ENCODE data around the gene EBF4.

The EBF4 gene

GRCh38 chr20:2708665-2709064, 16.1 kb downstream of the EBF4 start:
- no peaks in the 10 kb centered on the region for H4K20me1 ChIP-seq (ENCODE audit: insufficient read depth, low read length, poor library complexity, severe bottlenecking)
- H3K27me3 ChIP-seq (ENCODE audit: insufficient read depth, low read length, poor library complexity, severe bottlenecking): no peaks in the 10 kb centered on the region

DNA sequence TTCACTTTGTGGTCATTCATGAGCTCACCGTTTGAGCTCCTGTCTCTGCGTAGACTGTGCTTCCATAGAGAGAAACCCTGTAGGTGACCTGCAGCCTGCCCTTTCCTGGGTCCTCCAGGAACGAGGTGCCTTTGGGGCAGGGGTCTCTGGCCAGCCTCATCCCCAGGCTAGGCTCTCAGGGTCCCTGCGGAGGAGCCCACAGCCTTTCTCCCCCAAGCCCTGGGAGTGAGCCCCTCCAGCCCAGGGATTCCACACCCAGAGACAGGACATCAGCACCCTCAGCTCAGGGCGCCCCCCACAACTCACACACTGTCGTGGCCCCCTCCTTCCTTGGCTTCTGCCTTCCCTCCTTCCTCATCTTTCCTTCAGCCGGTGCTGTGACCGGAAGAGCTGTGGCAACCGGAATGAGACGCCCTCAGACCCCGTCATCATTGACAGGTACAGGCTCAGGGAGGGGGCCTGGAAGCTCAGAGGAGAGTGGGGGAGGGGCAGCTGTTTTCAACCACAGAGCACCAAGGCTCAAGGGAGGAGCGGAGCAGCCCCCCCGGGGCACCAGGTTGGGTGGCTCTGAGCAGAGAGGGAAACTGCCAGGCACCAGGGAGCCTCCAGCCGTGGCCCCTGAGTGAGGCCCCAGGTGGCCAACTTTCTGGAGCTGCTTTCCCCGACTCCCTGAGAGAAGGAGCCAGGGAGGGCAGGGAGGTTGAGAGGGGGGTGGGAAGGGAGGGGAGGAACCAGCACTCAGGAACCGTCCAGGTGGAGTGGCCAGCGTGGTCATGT, 16.8 kb downstream of the EBF4 start:
- Histone ChIP-seq H3K4me1 (ENCODE audit: insufficient read depth, low read length, poor library complexity, severe bottlenecking) (peaks cover 8% of the 10 kb centered on the region), H3F3A (ENCODE audit: low read depth) (no peaks in the 10 kb centered on the region), H3K27me3 (ENCODE audit: insufficient read depth, low read length, poor library complexity, severe bottlenecking) (no peaks in the 10 kb centered on the region), H3K9me3 (ENCODE audit: insufficient read depth, low read depth, low read length) (no peaks in the 10 kb centered on the region), H3K9me2 (replicated peaks; ENCODE audit: low read depth, low read length) (no peaks in the 10 kb centered on the region), H4K20me1 (ENCODE audit: insufficient read depth, low read length, poor library complexity, severe bottlenecking) (no peaks in the 10 kb centered on the region), H2AFZ (ENCODE audit: low read length) (no peak overlapping the region), H3K36me3 (ENCODE audit: insufficient read depth, low read length) (no peaks in the 10 kb centered on the region), H3K4me2 (ENCODE audit: low read depth, low read length, poor library complexity, severe bottlenecking) (no peak overlapping the region), H3K9ac (ENCODE audit: low read depth, low read length, poor library complexity, severe bottlenecking) (no peak overlapping the region), H3K79me2 (ENCODE audit: insufficient read depth, low read length) (no peaks in the 10 kb centered on the region), H3K4me3 (ENCODE audit: low read length, poor library complexity, severe bottlenecking) (no peak overlapping the region)
- no peak for TF ChIP-seq EZH2phosphoT487 (IDR thresholded peaks at IDR 0.05; ENCODE audit: borderline replicate concordance)
- TF ChIP-seq, protein P1, sequence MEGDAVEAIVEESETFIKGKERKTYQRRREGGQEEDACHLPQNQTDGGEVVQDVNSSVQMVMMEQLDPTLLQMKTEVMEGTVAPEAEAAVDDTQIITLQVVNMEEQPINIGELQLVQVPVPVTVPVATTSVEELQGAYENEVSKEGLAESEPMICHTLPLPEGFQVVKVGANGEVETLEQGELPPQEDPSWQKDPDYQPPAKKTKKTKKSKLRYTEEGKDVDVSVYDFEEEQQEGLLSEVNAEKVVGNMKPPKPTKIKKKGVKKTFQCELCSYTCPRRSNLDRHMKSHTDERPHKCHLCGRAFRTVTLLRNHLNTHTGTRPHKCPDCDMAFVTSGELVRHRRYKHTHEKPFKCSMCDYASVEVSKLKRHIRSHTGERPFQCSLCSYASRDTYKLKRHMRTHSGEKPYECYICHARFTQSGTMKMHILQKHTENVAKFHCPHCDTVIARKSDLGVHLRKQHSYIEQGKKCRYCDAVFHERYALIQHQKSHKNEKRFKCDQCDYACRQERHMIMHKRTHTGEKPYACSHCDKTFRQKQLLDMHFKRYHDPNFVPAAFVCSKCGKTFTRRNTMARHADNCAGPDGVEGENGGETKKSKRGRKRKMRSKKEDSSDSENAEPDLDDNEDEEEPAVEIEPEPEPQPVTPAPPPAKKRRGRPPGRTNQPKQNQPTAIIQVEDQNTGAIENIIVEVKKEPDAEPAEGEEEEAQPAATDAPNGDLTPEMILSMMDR (conservative IDR thresholded peaks at IDR 0.05; ENCODE audit: low read length): no peak

More at GRCh38 chr20:2708665-2709064, 16.1 kb downstream of the EBF4 start:
- no peaks in the 10 kb centered on the region for H3K79me2 ChIP-seq (ENCODE audit: insufficient read depth, low read length)
- H3F3A ChIP-seq (ENCODE audit: low read depth): no peaks in the 10 kb centered on the region
- H3K9me3 ChIP-seq (ENCODE audit: insufficient read depth, low read depth, low read length): no peaks in the 10 kb centered on the region
- H3K9me2 ChIP-seq (replicated peaks; ENCODE audit: low read depth, low read length): no peaks in the 10 kb centered on the region
- H3K36me3 ChIP-seq (ENCODE audit: insufficient read depth, low read length): no peaks in the 10 kb centered on the region
- H3K4me1 ChIP-seq (ENCODE audit: insufficient read depth, low read length, poor library complexity, severe bottlenecking): peaks cover 8% of the 10 kb centered on the region
- H3K4me2 ChIP-seq (ENCODE audit: low read depth, low read length, poor library complexity, severe bottlenecking): no peak overlapping the region
- no peak overlapping the region for H2AFZ ChIP-seq (ENCODE audit: low read length)
- TF ChIP-seq, protein P1 (conservative IDR thresholded peaks at IDR 0.05; ENCODE audit: low read length): no peak
- TF ChIP-seq EZH2phosphoT487 (IDR thresholded peaks at IDR 0.05; ENCODE audit: borderline replicate concordance): no peak
- H3K4me3 ChIP-seq (ENCODE audit: low read length, poor library complexity, severe bottlenecking): no peak overlapping the region
- no peak overlapping the region for H3K9ac ChIP-seq (ENCODE audit: low read depth, low read length, poor library complexity, severe bottlenecking)

- peaks cover 7% of the 10 kb centered on the region for H3K9me3 ChIP-seq (ENCODE audit: insufficient read depth, low read depth, low read length)
- H2AFZ ChIP-seq (ENCODE audit: low read length): peak overlapping the region; percentile 22; the same call in 1 of the 2 replicates
- no peaks in the 10 kb centered on the region for H3K9me2 ChIP-seq (replicated peaks; ENCODE audit: low read depth, low read length)
- H3K4me2 ChIP-seq (ENCODE audit: low read depth, low read length, poor library complexity, severe bottlenecking): no peak overlapping the region
- H4K20me1 ChIP-seq (ENCODE audit: insufficient read depth, low read length, poor library complexity, severe bottlenecking): no peaks in the 10 kb centered on the region
- no peaks in the 10 kb centered on the region for H3F3A ChIP-seq (ENCODE audit: low read depth)
- peaks cover 2% of the 10 kb centered on the region for H3K4me1 ChIP-seq (ENCODE audit: insufficient read depth, low read length, poor library complexity, severe bottlenecking)
- H3K9ac ChIP-seq (ENCODE audit: low read depth, low read length, poor library complexity, severe bottlenecking): no peak overlapping the region
- no peaks in the 10 kb centered on the region for H3K27me3 ChIP-seq (ENCODE audit: insufficient read depth, low read length, poor library complexity, severe bottlenecking)
- no peak overlapping the region for H3K4me3 ChIP-seq (ENCODE audit: low read length, poor library complexity, severe bottlenecking)
- no peaks in the 10 kb centered on the region for H3K79me2 ChIP-seq (ENCODE audit: insufficient read depth, low read length)
- H3K36me3 ChIP-seq (ENCODE audit: insufficient read depth, low read length): no peaks in the 10 kb centered on the region
- TF ChIP-seq EZH2phosphoT487 (IDR thresholded peaks at IDR 0.05; ENCODE audit: borderline replicate concordance): no peak
- TF ChIP-seq, protein P1 (conservative IDR thresholded peaks at IDR 0.05; ENCODE audit: low read length): peak; percentile 79
Measured at GRCh38 chr20:2713285-2713684, 20.7 kb downstream of the EBF4 start.

Data from Loucy (cell line).